H9 (cell line): ENCODE measurements around the gene ANO6. TPM values are rescaled to one million over a fixed set of nuclear protein-coding genes. Genes with fewer than 3 reads are reported as not detected.

Experiments
- DNase-seq: peaks from one replicate; pipeline ENCODE4 v3.0.0-alpha.2; 2017
- H2AFZ ChIP-seq: one replicate; pipeline ENCODE4 v1.6.1; 2013; ENCODE audit warnings: mild to moderate bottlenecking, low read length, control low read depth, moderate library complexity
- H2AK5ac ChIP-seq: 2 replicates; pipeline ENCODE4 v1.6.1; 2013; ENCODE audit warnings: low read length, control low read depth, mixed read lengths; ENCODE audit not compliant: insufficient read length
- H2BK120ac ChIP-seq: one replicate; pipeline ENCODE4 v1.6.1; 2013; ENCODE audit warnings: low read depth, mild to moderate bottlenecking, low read length, control low read depth, inconsistent platforms; ENCODE audit not compliant: poor library complexity, severe bottlenecking
- H2BK12ac ChIP-seq: 2 replicates; pipeline ENCODE4 v1.6.1; 2013; ENCODE audit warnings: low read length, control low read depth, mixed read lengths, low read depth; ENCODE audit not compliant: insufficient read length
- H2BK15ac ChIP-seq: 2 replicates; pipeline ENCODE4 v1.6.1; 2013; ENCODE audit warnings: low read depth, low read length, control low read depth
- H2BK20ac ChIP-seq: one replicate; pipeline ENCODE4 v1.6.1; 2013; ENCODE audit warnings: low read depth, mild to moderate bottlenecking, low read length, control low read depth, inconsistent platforms; ENCODE audit not compliant: poor library complexity, severe bottlenecking
- H2BK5ac ChIP-seq: 2 replicates; pipeline ENCODE4 v1.6.1; 2013; ENCODE audit warnings: low read length, control low read depth, mixed read lengths; ENCODE audit not compliant: insufficient read length
- H3K14ac ChIP-seq: 2 replicates; pipeline ENCODE4 v1.6.1; 2013; ENCODE audit warnings: low read length, control low read depth; ENCODE audit not compliant: insufficient read depth
- H3K18ac ChIP-seq: 2 replicates; pipeline ENCODE4 v1.6.1; 2013; ENCODE audit warnings: low read depth, mild to moderate bottlenecking, mixed read lengths, low read length, control low read depth; ENCODE audit not compliant: insufficient read length
- H3K23ac ChIP-seq: 2 replicates; pipeline ENCODE4 v1.6.1; 2013; ENCODE audit warnings: low read length, control low read depth, mixed read lengths, low read depth; ENCODE audit not compliant: insufficient read length
- H3K23me2 ChIP-seq: 2 replicates; pipeline ENCODE4 v1.6.1; 2013; ENCODE audit warnings: low read depth, mild to moderate bottlenecking, mixed read lengths, low read length, control low read depth; ENCODE audit not compliant: insufficient read length, poor library complexity, severe bottlenecking
- H3K27ac ChIP-seq: 2 replicates; pipeline ENCODE4 v1.5.1; 2013; ENCODE audit warnings: low read length, control low read depth, mixed read lengths, low read depth; ENCODE audit not compliant: insufficient read length
- H3K27me3 ChIP-seq: 2 replicates; pipeline ENCODE4 v1.6.1; 2013; ENCODE audit warnings: low read length, control low read depth, inconsistent platforms; ENCODE audit not compliant: insufficient read depth
- H3K4ac ChIP-seq: 2 replicates; pipeline ENCODE4 v1.6.1; 2013; ENCODE audit warnings: low read depth, mild to moderate bottlenecking, control low read depth, inconsistent platforms, low read length, moderate library complexity
- H3K4me1 ChIP-seq: 2 replicates; pipeline ENCODE4 v1.6.1; 2013; ENCODE audit warnings: low read length, control low read depth, inconsistent platforms; ENCODE audit not compliant: insufficient read depth
- H3K4me2 ChIP-seq: 2 replicates; pipeline ENCODE4 v1.6.1; 2013; ENCODE audit warnings: low read length, control low read depth, mixed read lengths; ENCODE audit not compliant: insufficient read length, insufficient read depth
- H3K56ac ChIP-seq: 2 replicates; pipeline ENCODE4 v1.6.1; 2013; ENCODE audit warnings: low read depth, mild to moderate bottlenecking, mixed read lengths, low read length, control low read depth; ENCODE audit not compliant: insufficient read length
- H3K79me1 ChIP-seq: 2 replicates; pipeline ENCODE4 v1.6.1; 2013; ENCODE audit warnings: low read depth, mild to moderate bottlenecking, moderate library complexity, low read length, control low read depth, inconsistent platforms; ENCODE audit not compliant: insufficient read depth, poor library complexity, severe bottlenecking
- H3K79me2 ChIP-seq: 2 replicates; pipeline ENCODE4 v1.6.1; 2013; ENCODE audit warnings: low read length, control low read depth, inconsistent platforms; ENCODE audit not compliant: insufficient read depth
- H3K9ac ChIP-seq: 2 replicates; pipeline ENCODE4 v1.6.1; 2013; ENCODE audit warnings: low read length, control low read depth, mixed read lengths; ENCODE audit not compliant: insufficient read length; ENCODE audit errors: extremely low read depth
- H3K9me3 ChIP-seq: one replicate; pipeline ENCODE4 v1.6.1; 2013; ENCODE audit warnings: low read depth, low read length, inconsistent platforms; ENCODE audit not compliant: control insufficient read depth
- H3T11ph ChIP-seq: one replicate; pipeline ENCODE4 v1.6.1; 2013; ENCODE audit warnings: mild to moderate bottlenecking, low read length, control low read depth, inconsistent platforms
- H4K20me1 ChIP-seq: one replicate; pipeline ENCODE4 v1.6.1; 2013; ENCODE audit not compliant: control insufficient read depth, insufficient read length, insufficient read depth
- H4K5ac ChIP-seq: 2 replicates; pipeline ENCODE4 v1.6.1; 2013; ENCODE audit warnings: low read depth, mild to moderate bottlenecking, mixed read lengths, low read length, control low read depth; ENCODE audit not compliant: insufficient read length
- H4K8ac ChIP-seq: replicated peaks from 2 replicates; pipeline ENCODE4 v1.6.1; 2013; ENCODE audit warnings: low read length, control low read depth, mixed read lengths, low read depth; ENCODE audit not compliant: insufficient read length
- H4K91ac ChIP-seq: 2 replicates; pipeline ENCODE4 v1.6.1; 2013; ENCODE audit warnings: low read depth, mild to moderate bottlenecking, moderate library complexity, mixed read lengths, low read length, control low read depth; ENCODE audit not compliant: insufficient read length
- H3K27ac Mint-ChIP-seq, 3 experiments: 2 replicates in 2 of 3; 3 replicates in 1 of 3; pipeline ENCODE4 v1.8.0; 2020 to 2021; ENCODE audit warnings: mixed read lengths in 3 of 3, mild to moderate bottlenecking in 1 of 3, moderate library complexity in 1 of 3
- H3K27me3 Mint-ChIP-seq: 2 replicates; pipeline ENCODE4 v1.8.0; 2021; ENCODE audit warnings: low read depth, mild to moderate bottlenecking, moderate library complexity, mixed read lengths
- H3K36me3 Mint-ChIP-seq, 3 experiments: 2 replicates in 2 of 3; 3 replicates in 1 of 3; pipeline ENCODE4 v1.8.0; 2020 to 2021; ENCODE audit warnings: low read depth in 3 of 3, mixed read lengths in 3 of 3; ENCODE audit not compliant: insufficient read depth in 1 of 3
- H3K4me1 Mint-ChIP-seq, 2 experiments: 2 replicates each; pipeline ENCODE4 v1.8.0; 2020; ENCODE audit warnings: mixed read lengths in 2 of 2
- H3K4me3 Mint-ChIP-seq, 2 experiments: 2 replicates in 1 of 2; 3 replicates in 1 of 2; pipeline ENCODE4 v1.8.0; 2020 to 2021; ENCODE audit warnings: mild to moderate bottlenecking in 2 of 2, mixed read lengths in 2 of 2, moderate library complexity in 1 of 2
- H3K9me3 Mint-ChIP-seq, 2 experiments: 2 replicates in 1 of 2; 3 replicates in 1 of 2; pipeline ENCODE4 v1.8.0; 2020; ENCODE audit warnings: mild to moderate bottlenecking in 2 of 2, mixed read lengths in 2 of 2, moderate library complexity in 1 of 2
- WGBS: extraction: QIAGEN DNeasy Blood & Tissue Kit; methylation state at CpG from one replicate; pipeline ENCODE4 v1.1.7; 2013; ENCODE audit warnings: missing lambda C conversion rate, low lambda C conversion rate, mixed read lengths; ENCODE audit not compliant: insufficient read length; ENCODE audit errors: extremely low coverage; 5-methylcytosine and 5-hydroxymethylcytosine counted together
- total RNA-seq: library from RNA; stranded (reverse); gene quantifications from 2 replicates; pipeline ENCODE4 v1.2.1, GENCODE V29; 2021
- TF ChIP-seq, protein P1 (sequence below): fragments of 200-600 bp; sonication (generic); conservative IDR thresholded peaks from 3 replicates; pipeline ENCODE4 v1.8.0; 2021; ENCODE audit warnings: antibody characterized with exemption, mild to moderate bottlenecking

ANO6 gene
- total RNA-seq, 1 experiment from 2014 or later = 24.3 TPM

DNA sequence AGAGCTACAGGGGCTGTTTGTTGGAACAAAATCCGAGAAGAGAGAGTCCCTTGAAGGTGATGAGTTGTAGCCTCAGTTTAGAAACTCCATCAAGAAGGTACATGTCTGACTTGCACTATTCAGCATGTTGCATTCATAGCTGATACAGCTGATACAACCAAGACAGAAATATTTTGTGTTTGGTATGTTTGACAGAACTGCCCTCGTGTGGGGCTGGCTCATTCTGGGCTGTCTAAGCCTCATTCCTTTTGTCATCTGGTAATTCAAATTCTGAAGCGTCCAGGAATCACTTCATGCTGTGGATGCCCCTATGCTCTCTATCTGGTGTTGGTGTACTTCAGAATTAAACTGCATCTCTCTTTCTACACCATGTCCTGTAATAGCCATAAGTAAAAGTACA lies 126.3 kb downstream of the ANO6 start:
- no peak overlapping the region for H2AFZ ChIP-seq
- H2BK5ac ChIP-seq = no peak overlapping the region
- no peaks in the 10 kb centered on the region for H3K23me2 ChIP-seq
- H3T11ph ChIP-seq = no peak overlapping the region
- no peak overlapping the region for H4K5ac ChIP-seq
- H3K23ac ChIP-seq = no peak overlapping the region
- no peak overlapping the region for H2AK5ac ChIP-seq
- no peaks in the 10 kb centered on the region for H3K9me3 ChIP-seq
- H3K18ac ChIP-seq = no peak overlapping the region
- H3K4me1 ChIP-seq = peaks cover 2% of the 10 kb centered on the region; the same call in 1 of the 2 replicates
- no peak overlapping the region for H3K27ac ChIP-seq
- no peak overlapping the region for H2BK20ac ChIP-seq
- H3K56ac ChIP-seq = no peak overlapping the region
- H3K4ac ChIP-seq = no peak overlapping the region
- H3K14ac ChIP-seq = no peak overlapping the region
- no peaks in the 10 kb centered on the region for H3K79me2 ChIP-seq
- H2BK15ac ChIP-seq = no peak overlapping the region
- H2BK120ac ChIP-seq = no peak overlapping the region
- H4K91ac ChIP-seq = no peak overlapping the region
- no peak overlapping the region for H2BK12ac ChIP-seq
- peaks cover 0 to 2% (median 2%) of the 10 kb centered on the region in 3 experiments; a peak in 3 of 7 replicates for H3K36me3 Mint-ChIP-seq
- no peak overlapping the region for H3K4me3 Mint-ChIP-seq
- no peak overlapping the region for H3K27ac Mint-ChIP-seq
- no peak overlapping the region for H3K9ac ChIP-seq
- no peaks in the 10 kb centered on the region for H4K20me1 ChIP-seq
- WGBS = no CpG with 5 or more reads among the region's 3 CpGs
- no peaks in the 10 kb centered on the region for H3K9me3 Mint-ChIP-seq
- H4K8ac ChIP-seq = no peak overlapping the region
- TF ChIP-seq, protein P1, sequence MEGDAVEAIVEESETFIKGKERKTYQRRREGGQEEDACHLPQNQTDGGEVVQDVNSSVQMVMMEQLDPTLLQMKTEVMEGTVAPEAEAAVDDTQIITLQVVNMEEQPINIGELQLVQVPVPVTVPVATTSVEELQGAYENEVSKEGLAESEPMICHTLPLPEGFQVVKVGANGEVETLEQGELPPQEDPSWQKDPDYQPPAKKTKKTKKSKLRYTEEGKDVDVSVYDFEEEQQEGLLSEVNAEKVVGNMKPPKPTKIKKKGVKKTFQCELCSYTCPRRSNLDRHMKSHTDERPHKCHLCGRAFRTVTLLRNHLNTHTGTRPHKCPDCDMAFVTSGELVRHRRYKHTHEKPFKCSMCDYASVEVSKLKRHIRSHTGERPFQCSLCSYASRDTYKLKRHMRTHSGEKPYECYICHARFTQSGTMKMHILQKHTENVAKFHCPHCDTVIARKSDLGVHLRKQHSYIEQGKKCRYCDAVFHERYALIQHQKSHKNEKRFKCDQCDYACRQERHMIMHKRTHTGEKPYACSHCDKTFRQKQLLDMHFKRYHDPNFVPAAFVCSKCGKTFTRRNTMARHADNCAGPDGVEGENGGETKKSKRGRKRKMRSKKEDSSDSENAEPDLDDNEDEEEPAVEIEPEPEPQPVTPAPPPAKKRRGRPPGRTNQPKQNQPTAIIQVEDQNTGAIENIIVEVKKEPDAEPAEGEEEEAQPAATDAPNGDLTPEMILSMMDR = no peak
- DNase-seq = no peak
- H3K79me1 ChIP-seq = no peaks in the 10 kb centered on the region
- H3K27me3 ChIP-seq = no peaks in the 10 kb centered on the region
- no peak overlapping the region for H3K4me2 ChIP-seq
- H3K4me1 Mint-ChIP-seq = peaks cover 3 to 16% of the 10 kb centered on the region in 2 experiments; a peak in 2 of 4 replicates
- H3K27me3 Mint-ChIP-seq = no peaks in the 10 kb centered on the region
